Activated CD4-positive, alpha-beta T cell treated with anti-CD3 and anti-CD28 coated beads, Interleukin-2, amount 50 U/mL, for 1 hour (primary cell): ENCODE measurements around the gene CDH11.

ENCODE experiments used
- DNase-seq: peaks from one replicate; pipeline ENCODE4 v3.0.0-alpha.2; 2020

CDH11 gene

DNA sequence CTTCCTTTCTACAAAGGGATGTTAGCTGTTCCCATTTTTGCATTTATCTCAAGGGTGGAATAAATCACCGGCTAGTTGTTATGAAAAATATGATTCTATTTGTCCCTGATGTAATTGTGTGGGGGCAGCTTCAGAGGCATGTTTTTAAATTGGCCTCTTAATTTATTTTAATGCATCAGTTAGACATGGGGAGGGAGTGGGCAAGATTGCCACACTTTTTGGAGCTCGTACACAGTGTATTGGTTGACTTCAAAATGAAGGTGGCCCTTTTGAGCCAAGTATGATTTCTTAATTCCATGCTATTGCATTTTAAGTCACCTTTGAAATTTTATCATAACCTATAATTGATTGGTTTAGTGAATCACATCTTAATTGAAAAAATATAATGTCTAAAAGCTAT is 223.7 kb downstream of the CDH11 start:
- no peak for DNase-seq
